Progenitor cell of endocrine pancreas (in vitro differentiated cells): ENCODE results near the gene EBF3. TPM values are rescaled to one million over a fixed set of nuclear protein-coding genes. Genes with fewer than 3 reads are reported as not detected.

Source experiments
- DNase-seq: peaks from one replicate; pipeline ENCODE4 v3.0.0; 2021; ENCODE audit warnings: low spot score; ENCODE audit not compliant: unreplicated experiment
- H3K27ac Mint-ChIP-seq: 2 replicates; pipeline ENCODE4 v1.8.0; 2021; ENCODE audit warnings: mild to moderate bottlenecking, moderate library complexity, mixed read lengths
- H3K27me3 Mint-ChIP-seq: 2 replicates; pipeline ENCODE4 v1.8.0; 2021; ENCODE audit warnings: mixed read lengths
- H3K36me3 Mint-ChIP-seq: 2 replicates; pipeline ENCODE4 v1.8.0; 2022; ENCODE audit warnings: mixed read lengths; ENCODE audit not compliant: insufficient read depth
- H3K4me1 Mint-ChIP-seq: 2 replicates; pipeline ENCODE4 v1.8.0; 2021; ENCODE audit warnings: low read depth, mixed read lengths
- H3K4me3 Mint-ChIP-seq: 2 replicates; pipeline ENCODE4 v1.8.0; 2021; ENCODE audit warnings: low read depth, mild to moderate bottlenecking, moderate library complexity, mixed read lengths
- H3K9me3 Mint-ChIP-seq: 2 replicates; pipeline ENCODE4 v1.8.0; 2021; ENCODE audit warnings: low read depth, mixed read lengths
- total RNA-seq: library from RNA; stranded (reverse); gene quantifications from 2 replicates; pipeline ENCODE4 v1.2.1, GENCODE V29; 2021
- TF ChIP-seq, protein P1 (sequence below): fragments of 200-600 bp; sonication (generic); IDR thresholded peaks from one replicate; pipeline ENCODE4 v1.5.0; 2021; ENCODE audit warnings: antibody characterized with exemption, mild to moderate bottlenecking; ENCODE audit not compliant: unreplicated experiment

EBF3 gene
- total RNA-seq, 1 donor from 2014 or later: 0.19 TPM

DNA sequence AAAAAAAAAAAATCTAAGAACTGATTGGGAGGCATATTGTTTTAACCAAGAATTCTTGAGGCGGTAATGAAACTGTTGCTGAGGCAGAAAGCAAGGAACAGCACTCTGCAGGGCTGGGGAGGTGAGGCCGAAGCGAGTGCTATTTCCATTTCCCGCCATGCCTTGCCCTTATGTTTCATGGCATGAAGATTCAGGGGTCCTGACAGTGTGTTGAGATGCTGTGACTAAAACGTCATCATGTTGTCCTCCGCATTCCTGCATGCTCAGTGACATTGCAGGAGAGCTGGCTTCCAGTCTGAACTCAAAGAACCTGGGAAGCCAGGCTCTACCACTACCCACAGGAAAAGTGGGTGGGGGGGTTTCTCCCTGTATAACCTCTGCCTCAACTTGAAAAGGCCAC, 85.2 kb downstream of the EBF3 start:
- DNase-seq: no peak
- Mint-ChIP-seq H3K27ac (no peak overlapping the region), H3K36me3 (no peaks in the 10 kb centered on the region), H3K4me1 (peaks cover 13% of the 10 kb centered on the region), H3K9me3 (no peaks in the 10 kb centered on the region), H3K4me3 (no peak overlapping the region), H3K27me3 (peaks cover 78% of the 10 kb centered on the region)
- TF ChIP-seq, protein P1, sequence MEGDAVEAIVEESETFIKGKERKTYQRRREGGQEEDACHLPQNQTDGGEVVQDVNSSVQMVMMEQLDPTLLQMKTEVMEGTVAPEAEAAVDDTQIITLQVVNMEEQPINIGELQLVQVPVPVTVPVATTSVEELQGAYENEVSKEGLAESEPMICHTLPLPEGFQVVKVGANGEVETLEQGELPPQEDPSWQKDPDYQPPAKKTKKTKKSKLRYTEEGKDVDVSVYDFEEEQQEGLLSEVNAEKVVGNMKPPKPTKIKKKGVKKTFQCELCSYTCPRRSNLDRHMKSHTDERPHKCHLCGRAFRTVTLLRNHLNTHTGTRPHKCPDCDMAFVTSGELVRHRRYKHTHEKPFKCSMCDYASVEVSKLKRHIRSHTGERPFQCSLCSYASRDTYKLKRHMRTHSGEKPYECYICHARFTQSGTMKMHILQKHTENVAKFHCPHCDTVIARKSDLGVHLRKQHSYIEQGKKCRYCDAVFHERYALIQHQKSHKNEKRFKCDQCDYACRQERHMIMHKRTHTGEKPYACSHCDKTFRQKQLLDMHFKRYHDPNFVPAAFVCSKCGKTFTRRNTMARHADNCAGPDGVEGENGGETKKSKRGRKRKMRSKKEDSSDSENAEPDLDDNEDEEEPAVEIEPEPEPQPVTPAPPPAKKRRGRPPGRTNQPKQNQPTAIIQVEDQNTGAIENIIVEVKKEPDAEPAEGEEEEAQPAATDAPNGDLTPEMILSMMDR: no peak

DNA sequence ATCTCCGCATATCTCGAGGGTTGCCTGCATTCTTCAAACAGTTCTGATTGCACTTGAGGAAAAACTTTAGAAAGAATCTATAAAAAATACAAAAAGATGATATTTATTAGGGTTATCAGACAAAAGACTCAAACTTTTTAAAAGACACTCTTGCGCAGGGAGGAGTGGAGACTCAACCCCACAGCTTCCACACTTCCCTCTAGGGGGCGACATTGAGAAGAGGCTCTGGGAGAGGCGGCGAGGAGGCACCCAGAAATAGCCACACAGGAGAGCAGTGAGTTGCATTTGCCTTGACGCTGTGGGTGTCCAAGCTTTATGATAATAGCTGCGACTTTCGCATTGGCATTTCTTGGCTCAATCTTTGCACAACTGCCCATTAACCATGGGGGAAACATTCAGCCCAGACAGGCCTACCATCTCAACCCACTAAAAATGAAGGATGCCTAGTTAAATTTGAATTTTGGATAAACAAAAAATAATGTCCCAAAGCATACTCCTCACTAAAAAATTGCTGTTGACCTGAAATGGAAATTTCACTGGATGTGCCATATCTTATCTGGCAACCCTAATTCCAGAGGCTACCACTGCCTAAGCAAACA, 86.2 kb downstream of the EBF3 start:
- Mint-ChIP-seq H3K27ac (no peak overlapping the region), H3K4me1 (peaks cover 4% of the 10 kb centered on the region), H3K4me3 (no peak overlapping the region), H3K36me3 (no peaks in the 10 kb centered on the region), H3K9me3 (no peaks in the 10 kb centered on the region), H3K27me3 (peaks cover 82% of the 10 kb centered on the region)
- TF ChIP-seq, protein P1: peak; percentile 62
- no peak for DNase-seq

DNA sequence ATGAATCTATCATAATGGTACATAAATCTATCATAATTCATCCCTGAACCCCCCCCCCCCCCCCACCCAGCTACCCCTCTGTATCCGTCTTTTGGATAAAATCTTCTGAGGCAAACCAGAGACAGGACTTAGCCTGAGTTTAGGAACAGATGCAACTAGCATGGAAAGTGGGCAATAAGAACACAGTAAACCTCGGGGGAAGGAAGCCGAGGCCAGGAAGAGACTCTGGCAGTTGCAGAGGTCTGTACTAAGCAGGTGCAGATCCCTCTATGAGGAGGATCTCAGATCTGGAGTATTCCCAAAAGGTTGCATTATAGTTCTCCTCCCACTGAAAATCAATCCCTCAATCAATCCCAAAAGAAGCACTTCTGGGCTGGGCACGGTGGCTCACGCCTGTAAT, 87.2 kb downstream of the EBF3 start:
- Mint-ChIP-seq H3K9me3 (no peaks in the 10 kb centered on the region), H3K4me3 (no peak overlapping the region), H3K36me3 (no peaks in the 10 kb centered on the region), H3K27ac (no peak overlapping the region), H3K27me3 (peaks cover 82% of the 10 kb centered on the region), H3K4me1 (peaks cover 1% of the 10 kb centered on the region)
- TF ChIP-seq, protein P1: no peak
- DNase-seq: no peak

DNA sequence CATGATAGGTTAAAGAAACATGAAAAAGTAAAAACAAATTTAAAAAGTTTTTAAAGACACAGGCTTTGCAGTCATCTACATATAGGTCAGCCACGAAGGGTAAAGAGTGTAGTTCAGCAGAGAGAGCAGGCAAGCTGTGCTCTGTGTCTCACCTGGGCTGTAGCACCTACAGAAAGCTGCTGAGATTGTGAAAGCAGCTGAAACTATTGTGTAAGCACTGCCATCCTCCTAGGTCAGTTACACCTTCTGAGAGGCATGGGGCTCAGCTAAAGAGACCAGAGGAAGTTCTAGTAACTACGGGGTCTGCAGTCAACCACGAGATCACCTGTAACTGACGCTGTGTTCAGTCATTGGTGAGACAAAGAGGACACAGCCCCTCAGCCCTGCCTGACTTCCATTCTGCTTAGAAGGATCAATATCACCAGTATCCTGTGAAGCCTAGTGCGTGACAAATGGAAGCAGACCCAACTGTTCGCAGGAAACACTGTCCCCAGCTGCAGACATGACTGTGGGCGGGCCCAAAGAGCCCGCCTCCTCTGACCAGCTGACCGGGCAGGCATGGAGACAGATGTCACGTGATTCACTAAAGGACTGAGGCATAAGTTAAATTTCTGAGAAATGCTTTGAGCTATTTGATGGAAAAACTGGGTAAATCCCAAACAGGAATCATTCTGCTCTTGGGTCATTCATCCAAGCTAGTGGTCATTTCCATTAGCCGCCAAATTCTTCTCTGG, 87.9 kb downstream of the EBF3 start:
- H3K36me3 Mint-ChIP-seq: no peaks in the 10 kb centered on the region
- DNase-seq: no peak
- peaks cover 4% of the 10 kb centered on the region for H3K4me1 Mint-ChIP-seq
- no peaks in the 10 kb centered on the region for H3K9me3 Mint-ChIP-seq
- H3K27me3 Mint-ChIP-seq: peaks cover 82% of the 10 kb centered on the region
- no peak overlapping the region for H3K4me3 Mint-ChIP-seq
- no peak overlapping the region for H3K27ac Mint-ChIP-seq
- TF ChIP-seq, protein P1: no peak

GRCh38 chr10:129873351-129873750, 90.7 kb downstream of the EBF3 start:
- H3K4me1 Mint-ChIP-seq: peaks cover 17% of the 10 kb centered on the region
- no peak overlapping the region for H3K4me3 Mint-ChIP-seq
- H3K27ac Mint-ChIP-seq: no peak overlapping the region
- TF ChIP-seq, protein P1: no peak
- no peaks in the 10 kb centered on the region for H3K9me3 Mint-ChIP-seq
- peaks cover 80% of the 10 kb centered on the region for H3K27me3 Mint-ChIP-seq
- no peak for DNase-seq
- no peaks in the 10 kb centered on the region for H3K36me3 Mint-ChIP-seq
